GM10248 (cell line): ENCODE data around the gene SPPL2B.
A peak's percentile ranks its signal among the peaks of the same experiment; 100 is the strongest.

Experiments
- CTCF ChIA-PET: fragments of 300-600 bp; sonication (Branson Sonifier 250); formaldehyde crosslinking; extraction: SDS; loops from one replicate; lab custom pipeline; 2021; ENCODE audit warnings: antibody characterized with exemption; lab: Yijun Ruan, JAX
- POLR2A ChIA-PET: fragments of 350-650 bp; sonication (Branson Sonifier 250); formaldehyde crosslinking; extraction: SDS; loops from one replicate; lab custom pipeline; 2020; ENCODE audit warnings: antibody characterized with exemption; lab: Yijun Ruan, JAX
- DNase-seq: peaks from one replicate; pipeline ENCODE4 v3.0.0; 2012; ENCODE audit errors: extremely low spot score
- TF ChIP-seq, protein P1 (sequence below): IDR thresholded peaks from 2 replicates; pipeline ENCODE4 v1.5.1; 2012; ENCODE audit warnings: mild to moderate bottlenecking, low read depth; ENCODE audit errors: extremely low read depth, missing control alignments, control extremely low read depth

SPPL2B gene

DNA sequence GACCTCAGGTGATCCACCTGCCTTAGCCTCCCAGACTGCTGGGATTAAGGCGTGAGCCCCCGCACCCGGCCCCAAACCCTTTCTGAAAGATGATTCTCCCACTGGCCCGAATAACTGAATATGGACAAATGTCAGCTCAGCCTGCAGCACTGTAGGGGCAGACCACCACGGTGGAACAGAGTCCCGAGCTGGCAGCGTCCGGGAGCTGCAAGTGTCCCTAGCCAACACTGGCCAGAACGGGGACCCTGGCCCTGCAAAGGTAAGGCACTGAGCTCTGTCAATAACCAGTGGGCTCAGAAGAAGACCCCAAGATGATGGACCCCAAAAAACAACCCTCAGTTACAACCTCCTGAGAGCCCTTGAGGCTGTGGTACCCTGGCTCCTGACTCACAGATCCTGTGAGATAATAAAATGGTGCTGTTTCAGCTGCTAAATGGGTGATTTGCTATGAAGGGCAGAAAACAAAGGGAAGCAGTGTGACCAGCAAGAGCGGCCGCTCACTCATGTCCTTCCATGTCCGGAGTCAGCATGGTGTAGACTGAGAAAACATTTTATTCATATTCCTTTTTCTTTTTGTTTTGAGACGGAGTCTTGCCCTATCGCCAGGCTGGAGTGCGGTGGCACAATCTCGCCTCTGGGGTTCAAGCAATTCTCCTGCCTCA, 1.7 kb upstream of the SPPL2B start:
- ChIA-PET CTCF (interaction anchor here (0.7 to 1.9 kb wide), 7 partner anchors 11 to 287 kb away, joined by 3 to 6 read pairs (median 3); partner anchors contain the start of gene AP3D1), POLR2A (interaction anchor here (0.6 kb wide), 1 partner anchor 184 kb away, joined by 5 read pairs; no protein-coding TSS in a partner anchor)
- TF ChIP-seq, protein P1, sequence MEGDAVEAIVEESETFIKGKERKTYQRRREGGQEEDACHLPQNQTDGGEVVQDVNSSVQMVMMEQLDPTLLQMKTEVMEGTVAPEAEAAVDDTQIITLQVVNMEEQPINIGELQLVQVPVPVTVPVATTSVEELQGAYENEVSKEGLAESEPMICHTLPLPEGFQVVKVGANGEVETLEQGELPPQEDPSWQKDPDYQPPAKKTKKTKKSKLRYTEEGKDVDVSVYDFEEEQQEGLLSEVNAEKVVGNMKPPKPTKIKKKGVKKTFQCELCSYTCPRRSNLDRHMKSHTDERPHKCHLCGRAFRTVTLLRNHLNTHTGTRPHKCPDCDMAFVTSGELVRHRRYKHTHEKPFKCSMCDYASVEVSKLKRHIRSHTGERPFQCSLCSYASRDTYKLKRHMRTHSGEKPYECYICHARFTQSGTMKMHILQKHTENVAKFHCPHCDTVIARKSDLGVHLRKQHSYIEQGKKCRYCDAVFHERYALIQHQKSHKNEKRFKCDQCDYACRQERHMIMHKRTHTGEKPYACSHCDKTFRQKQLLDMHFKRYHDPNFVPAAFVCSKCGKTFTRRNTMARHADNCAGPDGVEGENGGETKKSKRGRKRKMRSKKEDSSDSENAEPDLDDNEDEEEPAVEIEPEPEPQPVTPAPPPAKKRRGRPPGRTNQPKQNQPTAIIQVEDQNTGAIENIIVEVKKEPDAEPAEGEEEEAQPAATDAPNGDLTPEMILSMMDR: no peak
- DNase-seq: no peak

DNA sequence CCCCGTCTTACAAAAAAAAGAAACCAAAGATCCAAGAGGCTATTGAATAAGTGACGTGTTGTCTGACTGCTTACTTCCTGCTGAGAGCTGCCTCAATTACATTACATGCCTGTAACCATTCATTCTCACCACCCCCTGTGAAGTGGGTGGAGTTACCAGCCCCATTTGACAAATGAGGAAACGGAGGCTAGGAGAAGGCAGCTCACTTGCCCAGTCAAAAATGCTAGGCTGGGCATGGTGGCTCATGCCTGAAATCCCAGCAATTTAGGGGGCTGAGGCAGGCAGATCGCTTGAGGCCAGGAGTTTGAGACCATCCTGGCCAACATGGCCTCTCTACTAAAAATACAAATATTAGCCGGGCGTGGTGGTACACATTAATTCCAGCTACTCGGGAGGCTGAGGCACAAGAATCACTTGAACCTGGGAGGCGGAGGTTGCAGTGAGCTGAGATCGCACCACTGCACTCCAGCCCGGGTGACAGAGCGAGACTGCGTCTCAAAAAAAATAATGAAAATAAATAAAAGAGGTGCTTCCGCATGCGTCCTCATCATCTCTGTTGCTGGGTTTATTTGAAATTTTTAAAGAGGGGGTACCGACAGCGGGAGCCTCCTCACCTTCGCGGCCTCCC, 597 bp upstream of the SPPL2B start:
- POLR2A ChIA-PET: interaction anchor here (0.5 to 0.9 kb wide), 2 partner anchors 9 to 148 kb away, joined by 3 to 6 read pairs; partner anchors contain the start of gene GADD45B

DNA sequence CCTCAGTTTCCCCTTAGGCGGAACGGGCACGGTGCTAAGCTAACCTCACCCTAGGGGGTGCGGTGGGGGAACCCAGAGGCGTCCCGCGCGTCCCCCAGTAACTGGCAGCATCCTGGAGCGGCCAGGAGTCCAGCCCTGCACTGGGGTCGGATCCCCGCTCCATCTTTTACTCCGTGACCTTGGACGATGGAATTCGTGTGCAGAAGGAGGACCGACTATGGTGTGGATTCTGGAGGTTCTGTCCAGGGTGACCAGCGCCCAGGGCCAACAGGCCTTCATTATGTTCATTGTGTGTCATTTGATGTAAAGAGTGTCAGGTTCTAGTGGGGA, 630 bp downstream of the SPPL2B start:
- DNase-seq: no peak
- TF ChIP-seq, protein P1: no peak
- ChIA-PET POLR2A (no interaction called here), CTCF (interaction anchor here (1.2 kb wide), 1 partner anchor 285 kb away, joined by 3 read pairs; no protein-coding TSS in a partner anchor)

More for the DNA sequence above, 597 bp upstream of the SPPL2B start:
- CTCF ChIA-PET: interaction anchor here (1.0 to 1.4 kb wide), 3 partner anchors 12 to 286 kb away, joined by 3 to 4 read pairs (median 4); no protein-coding TSS in a partner anchor
- TF ChIP-seq, protein P1: no peak
- DNase-seq: peak; percentile 82

DNA sequence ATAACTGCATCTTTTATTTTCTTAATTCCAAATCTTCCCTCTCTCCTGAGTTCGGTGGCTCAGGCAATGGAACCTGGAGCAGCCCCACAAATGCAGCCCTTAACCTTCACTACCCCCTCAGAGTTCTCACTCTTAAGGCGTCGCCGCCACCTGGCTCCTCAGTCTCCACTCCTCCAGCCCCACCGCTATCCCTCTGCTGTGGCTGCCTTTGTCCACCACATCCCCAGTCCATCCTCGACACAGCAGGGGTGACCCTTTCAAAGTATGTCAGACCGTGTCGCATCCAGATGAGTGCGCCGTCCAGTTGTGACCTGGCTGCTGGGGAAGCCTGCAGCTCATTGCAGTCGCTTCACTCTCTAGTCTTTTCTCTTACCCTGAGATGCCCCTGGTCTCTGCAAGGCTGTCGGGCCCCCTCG, 1.0 kb downstream of the SPPL2B start:
- TF ChIP-seq, protein P1: no peak
- CTCF ChIA-PET: interaction anchor here (1.2 kb wide), 1 partner anchor 284 kb away, joined by 3 read pairs; no protein-coding TSS in a partner anchor
- DNase-seq: no peak
- POLR2A ChIA-PET: interaction anchor here (0.5 kb wide), 1 partner anchor 27 kb away, joined by 5 read pairs; no protein-coding TSS in a partner anchor

DNA sequence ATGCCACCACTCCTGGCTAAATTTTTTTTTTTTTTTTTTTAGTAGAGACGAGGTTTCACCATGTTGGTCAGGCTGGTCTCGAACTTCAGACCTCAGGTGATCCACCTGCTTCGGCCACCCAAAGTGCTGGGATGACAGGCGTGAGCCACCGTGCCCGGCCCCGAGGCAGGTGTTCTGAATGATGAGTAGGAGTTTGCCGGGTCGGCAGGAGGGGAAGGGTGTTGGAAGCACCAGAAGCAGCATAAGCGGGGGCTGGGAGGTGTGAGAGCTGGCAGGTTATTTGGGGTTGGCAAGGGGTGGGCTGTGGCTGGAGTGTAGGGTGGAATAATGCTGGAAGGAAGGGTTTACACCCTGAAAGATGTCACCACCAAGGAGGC, 1.8 kb downstream of the SPPL2B start:
- TF ChIP-seq, protein P1: no peak
- no peak for DNase-seq
- ChIA-PET CTCF (interaction anchor here (0.7 kb wide), 1 partner anchor 172 kb away, joined by 3 read pairs; no protein-coding TSS in a partner anchor), POLR2A (no interaction called here)

DNA sequence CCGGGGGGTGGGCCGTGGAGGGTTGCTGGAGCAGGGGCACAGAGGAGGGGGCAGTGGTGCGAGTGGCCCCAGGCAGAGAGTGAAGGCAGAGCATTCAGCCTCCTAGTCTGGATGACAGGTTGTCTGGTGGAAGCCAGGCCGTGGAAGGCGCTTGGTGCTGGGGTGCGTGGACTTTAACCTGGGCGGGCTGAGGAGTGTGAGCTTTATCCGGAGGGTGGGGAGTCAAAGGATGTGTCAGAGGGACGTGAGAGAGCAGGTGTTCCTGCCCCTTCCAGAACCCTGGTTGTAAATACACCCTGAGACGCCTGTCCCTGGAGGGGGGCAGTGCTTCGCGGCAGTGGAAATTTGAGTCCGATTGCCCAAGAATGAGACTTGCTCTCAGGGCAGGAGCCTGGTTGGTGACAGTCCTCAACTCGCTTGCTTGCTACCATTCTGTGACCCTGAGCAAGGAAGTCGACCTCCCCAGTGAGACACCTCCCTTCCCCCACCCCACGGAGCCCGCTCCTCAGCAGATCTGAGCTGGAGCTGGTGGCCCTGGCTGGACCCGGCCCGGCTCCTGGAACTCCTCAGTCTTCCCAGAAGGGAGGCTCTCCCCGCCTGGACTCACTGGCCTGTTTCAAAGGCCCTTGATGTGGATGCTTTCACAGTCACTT, 2.3 kb downstream of the SPPL2B start:
- CTCF ChIA-PET: interaction anchor here (0.7 to 1.4 kb wide), 2 partner anchors 173 to 306 kb away, joined by 3 read pairs; no protein-coding TSS in a partner anchor
- POLR2A ChIA-PET: no interaction called here
- no peak for DNase-seq
- TF ChIP-seq, protein P1: no peak
